RPMI8226 (cell line): ENCODE measurements around the gene PCDHB15.
"Not testable (repeated sequence)": the region's sequence is repeated elsewhere in the genome, so short reads cannot be mapped to it uniquely, and the experiment has no call there.

ENCODE experiments used
- DNase-seq: peaks from one replicate; pipeline ENCODE4 v3.0.0-alpha.2; 2015

PCDHB15 gene

DNA sequence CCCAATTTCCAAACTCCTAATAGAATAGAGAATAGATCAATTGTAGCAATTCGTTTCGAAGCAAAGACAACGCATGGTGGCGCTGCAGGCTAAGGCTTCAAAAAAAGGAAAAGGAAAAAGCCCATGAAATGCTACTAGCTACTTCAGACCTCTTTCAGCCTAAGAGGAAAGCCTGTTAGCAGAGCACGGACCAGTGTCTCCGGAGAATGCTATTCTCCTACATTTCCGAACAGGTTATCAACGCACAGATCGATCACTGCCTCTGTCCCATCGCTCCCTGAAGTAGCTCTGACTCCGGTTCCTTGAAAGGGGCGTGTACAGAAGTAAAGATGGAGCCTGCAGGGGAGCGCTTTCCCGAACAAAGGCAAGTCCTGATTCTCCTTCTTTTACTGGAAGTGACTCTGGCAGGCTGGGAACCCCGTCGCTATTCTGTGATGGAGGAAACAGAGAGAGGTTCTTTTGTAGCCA, at the start of gene PCDHB15:
Gene PCDHB15, plus strand, starts transcription at position 146 of the 468 bp plus-strand sequence. Its CDS starts 184 bp downstream, at position 330.
- peak; percentile 18 for DNase-seq

DNA sequence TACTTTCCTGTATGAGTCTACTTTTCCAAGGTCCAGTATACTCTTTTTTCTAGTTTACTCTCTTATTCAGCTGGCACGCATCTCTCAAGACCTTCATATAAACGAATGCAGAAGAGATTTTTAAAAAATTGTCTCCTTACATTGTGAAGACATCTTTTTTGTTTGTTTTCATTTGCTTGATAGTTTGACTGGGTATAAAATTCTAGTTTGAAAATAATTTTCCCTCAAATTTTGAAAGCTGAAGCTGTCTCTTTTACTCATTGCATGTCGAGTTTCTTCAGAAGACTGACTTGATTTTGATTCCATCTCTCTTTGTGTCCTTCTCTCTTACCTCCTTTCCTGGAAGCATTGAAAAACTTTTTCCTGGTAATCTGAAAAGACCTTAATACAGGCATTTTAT, 48.8 kb upstream of the PCDHB15 start:
- DNase-seq = no peak

DNA sequence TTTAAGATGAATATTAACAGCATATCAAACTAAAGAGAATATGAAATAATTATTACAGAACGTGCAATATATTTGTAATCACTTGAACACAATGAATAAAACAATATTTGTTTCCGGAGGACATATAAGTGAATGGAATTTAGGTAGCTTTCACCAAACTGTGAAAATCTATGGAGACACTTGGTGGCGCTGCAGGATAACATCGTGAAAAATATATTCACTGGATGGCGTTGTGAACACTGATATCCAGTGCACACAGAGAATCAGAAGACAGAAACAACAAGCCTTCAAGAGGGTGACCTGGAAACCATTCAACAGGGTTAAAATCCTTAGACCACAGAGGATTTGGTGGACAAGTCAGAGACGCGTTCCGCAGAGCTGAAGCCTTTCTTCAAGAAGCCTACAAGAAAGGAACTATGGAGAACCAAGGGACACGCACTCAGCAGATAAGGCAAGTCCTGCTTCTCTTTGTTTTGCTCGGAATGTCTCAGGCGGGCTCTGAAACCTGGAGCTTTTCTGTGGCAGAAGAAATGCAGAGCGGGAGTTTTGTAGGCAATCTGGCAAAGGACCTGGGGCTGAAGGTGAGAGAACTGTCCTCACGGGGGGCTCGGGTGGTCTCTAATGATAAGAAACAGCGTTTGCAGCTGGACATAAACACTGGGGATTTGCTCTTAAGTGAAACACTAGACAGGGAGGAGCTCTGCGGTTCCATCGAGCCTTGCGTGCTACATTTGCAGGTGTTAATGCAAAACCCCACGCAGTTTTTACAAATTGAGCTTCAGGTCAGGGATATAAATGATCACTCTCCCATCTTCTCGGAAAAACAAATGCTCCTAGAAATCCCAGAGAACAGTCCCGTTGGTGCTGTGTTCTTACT, 45.6 kb upstream of the PCDHB15 start, which contains the start of gene PCDHB11:
Gene PCDHB11, plus strand, starts transcription at position 269 of the 877 bp plus-strand sequence. Its CDS starts 148 bp downstream, at position 417.
- DNase-seq = peak; percentile 19

DNA sequence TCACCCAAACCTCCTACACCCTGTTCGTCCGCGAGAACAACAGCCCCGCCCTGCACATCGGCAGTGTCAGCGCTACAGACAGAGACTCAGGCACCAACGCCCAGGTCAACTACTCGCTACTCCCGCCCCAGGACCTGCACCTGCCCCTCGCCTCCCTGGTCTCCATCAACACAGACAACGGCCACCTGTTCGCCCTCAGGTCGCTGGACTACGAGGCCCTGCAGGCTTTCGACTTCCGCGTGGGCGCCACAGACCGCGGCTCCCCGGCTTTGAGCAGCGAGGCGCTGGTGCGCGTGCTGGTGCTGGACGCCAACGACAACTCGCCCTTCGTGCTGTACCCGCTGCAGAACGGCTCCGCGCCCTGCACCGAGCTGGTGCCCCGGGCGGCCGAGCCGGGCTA, 44.1 kb upstream of the PCDHB15 start:
- DNase-seq = not testable (repeated sequence)

DNA sequence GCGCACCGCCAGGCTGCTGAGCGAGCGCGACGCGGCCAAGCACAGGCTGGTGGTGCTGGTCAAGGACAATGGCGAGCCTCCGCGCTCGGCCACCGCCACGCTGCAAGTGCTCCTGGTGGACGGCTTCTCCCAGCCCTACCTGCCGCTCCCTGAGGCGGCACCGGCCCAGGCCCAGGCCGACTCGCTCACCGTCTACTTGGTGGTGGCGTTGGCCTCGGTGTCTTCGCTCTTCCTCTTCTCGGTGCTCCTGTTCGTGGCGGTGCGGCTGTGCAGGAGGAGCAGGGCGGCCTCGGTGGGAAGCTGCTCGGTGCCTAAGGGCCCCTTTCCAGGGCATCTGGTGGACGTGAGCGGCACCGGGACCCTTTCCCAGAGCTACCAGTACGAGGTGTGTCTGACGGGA, 43.5 kb upstream of the PCDHB15 start:
- not testable (repeated sequence) for DNase-seq

DNA sequence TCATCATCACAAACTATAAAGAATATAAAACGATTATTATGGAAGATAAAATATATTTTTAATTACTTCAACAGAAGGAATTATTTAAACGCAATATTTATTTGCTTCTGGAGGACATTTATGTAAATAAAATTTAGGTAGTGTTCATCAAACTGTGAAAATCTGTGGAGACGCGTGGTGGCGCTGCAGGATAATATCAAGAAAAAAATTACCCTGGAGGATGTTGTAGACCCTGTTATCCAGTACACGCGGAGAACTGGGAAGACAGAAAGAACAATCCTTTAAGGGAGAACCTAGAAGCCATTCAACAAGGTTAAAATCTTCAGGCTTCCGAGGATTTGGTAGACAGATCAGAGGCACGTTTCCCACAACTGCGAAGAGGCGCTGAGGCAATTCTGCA, 36.7 kb upstream of the PCDHB15 start, which contains the start of gene PCDHB12:
Gene PCDHB12, plus strand, starts transcription at position 242 of the 400 bp plus-strand sequence. CDS start 189 bp downstream, outside the sequence.
- DNase-seq = no peak

DNA sequence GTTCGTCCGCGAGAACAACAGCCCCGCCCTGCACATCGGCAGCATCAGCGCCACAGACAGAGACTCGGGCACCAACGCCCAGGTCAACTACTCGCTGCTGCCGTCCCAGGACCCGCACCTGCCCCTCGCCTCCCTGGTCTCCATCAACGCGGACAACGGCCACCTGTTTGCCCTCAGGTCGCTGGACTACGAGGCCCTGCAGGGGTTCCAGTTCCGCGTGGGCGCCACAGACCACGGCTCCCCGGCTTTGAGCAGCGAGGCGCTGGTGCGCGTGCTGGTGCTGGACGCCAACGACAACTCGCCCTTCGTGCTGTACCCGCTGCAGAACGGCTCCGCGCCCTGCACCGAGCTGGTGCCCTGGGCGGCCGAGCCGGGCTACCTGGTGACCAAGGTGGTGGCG, 34.9 kb upstream of the PCDHB15 start:
- DNase-seq = not testable (repeated sequence)

DNA sequence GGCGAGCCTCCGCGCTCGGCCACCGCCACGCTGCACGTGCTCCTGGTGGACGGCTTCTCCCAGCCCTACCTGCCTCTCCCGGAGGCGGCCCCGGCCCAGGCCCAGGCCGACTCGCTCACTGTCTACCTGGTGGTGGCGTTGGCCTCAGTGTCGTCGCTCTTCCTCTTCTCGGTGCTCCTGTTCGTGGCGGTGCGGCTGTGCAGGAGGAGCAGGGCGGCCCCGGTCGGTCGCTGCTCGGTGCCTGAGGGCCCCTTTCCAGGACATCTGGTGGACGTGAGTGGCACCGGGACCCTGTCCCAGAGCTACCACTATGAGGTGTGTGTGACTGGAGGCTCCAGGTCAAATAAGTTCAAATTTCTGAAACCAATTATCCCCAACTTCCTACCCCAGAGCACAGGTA, 34.3 kb upstream of the PCDHB15 start:
- not testable (repeated sequence) for DNase-seq

DNA sequence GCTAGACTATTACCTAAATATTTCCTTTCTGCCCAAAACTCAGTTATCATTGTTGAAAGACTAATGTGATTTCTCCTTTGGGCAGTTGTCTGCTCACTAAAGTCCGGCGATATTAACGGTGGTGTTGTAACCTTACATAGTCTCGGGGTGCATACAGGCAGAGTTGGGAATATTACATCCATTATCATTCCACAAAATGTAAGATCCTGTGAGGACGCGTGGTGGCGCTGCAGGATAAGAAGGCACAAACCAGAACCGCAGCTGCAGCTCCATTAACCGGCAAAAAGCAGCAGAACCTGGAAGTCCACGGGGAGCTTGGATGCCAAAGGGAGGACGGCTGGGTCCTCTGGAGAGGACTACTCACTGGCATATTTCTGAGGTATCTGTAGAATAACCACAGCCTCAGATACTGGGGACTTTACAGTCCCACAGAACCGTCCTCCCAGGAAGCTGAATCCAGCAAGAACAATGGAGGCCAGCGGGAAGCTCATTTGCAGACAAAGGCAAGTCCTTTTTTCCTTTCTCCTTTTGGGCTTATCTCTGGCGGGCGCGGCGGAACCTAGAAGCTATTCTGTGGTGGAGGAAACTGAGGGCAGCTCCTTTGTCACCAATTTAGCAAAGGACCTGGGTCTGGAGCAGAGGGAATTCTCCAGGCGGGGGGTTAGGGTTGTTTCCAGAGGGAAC, 31.4 kb upstream of the PCDHB15 start, which contains the start of gene PCDHB13:
Gene PCDHB13, plus strand, starts transcription at position 264 of the 684 bp plus-strand sequence. Its CDS starts 205 bp downstream, at position 469.
- DNase-seq = peak; percentile 15

DNA sequence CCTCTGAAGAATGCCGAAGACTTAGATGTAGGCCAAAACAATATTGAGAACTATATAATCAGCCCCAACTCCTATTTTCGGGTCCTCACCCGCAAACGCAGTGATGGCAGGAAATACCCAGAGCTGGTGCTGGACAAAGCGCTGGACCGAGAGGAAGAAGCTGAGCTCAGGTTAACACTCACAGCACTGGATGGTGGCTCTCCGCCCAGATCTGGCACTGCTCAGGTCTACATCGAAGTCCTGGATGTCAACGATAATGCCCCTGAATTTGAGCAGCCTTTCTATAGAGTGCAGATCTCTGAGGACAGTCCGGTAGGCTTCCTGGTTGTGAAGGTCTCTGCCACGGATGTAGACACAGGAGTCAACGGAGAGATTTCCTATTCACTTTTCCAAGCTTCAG, 30.6 kb upstream of the PCDHB15 start:
- not testable (repeated sequence) for DNase-seq

DNA sequence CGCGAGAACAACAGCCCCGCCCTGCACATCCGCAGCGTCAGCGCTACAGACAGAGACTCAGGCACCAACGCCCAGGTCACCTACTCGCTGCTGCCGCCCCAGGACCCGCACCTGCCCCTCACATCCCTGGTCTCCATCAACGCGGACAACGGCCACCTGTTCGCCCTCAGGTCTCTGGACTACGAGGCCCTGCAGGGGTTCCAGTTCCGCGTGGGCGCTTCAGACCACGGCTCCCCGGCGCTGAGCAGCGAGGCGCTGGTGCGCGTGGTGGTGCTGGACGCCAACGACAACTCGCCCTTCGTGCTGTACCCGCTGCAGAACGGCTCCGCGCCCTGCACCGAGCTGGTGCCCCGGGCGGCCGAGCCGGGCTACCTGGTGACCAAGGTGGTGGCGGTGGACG, 29.7 kb upstream of the PCDHB15 start:
- DNase-seq = not testable (repeated sequence)

DNA sequence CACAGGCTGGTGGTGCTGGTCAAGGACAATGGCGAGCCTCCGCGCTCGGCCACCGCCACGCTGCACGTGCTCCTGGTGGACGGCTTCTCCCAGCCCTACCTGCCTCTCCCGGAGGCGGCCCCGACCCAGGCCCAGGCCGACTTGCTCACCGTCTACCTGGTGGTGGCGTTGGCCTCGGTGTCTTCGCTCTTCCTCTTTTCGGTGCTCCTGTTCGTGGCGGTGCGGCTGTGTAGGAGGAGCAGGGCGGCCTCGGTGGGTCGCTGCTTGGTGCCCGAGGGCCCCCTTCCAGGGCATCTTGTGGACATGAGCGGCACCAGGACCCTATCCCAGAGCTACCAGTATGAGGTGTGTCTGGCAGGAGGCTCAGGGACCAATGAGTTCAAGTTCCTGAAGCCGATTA, 29.2 kb upstream of the PCDHB15 start:
- DNase-seq = not testable (repeated sequence)

DNA sequence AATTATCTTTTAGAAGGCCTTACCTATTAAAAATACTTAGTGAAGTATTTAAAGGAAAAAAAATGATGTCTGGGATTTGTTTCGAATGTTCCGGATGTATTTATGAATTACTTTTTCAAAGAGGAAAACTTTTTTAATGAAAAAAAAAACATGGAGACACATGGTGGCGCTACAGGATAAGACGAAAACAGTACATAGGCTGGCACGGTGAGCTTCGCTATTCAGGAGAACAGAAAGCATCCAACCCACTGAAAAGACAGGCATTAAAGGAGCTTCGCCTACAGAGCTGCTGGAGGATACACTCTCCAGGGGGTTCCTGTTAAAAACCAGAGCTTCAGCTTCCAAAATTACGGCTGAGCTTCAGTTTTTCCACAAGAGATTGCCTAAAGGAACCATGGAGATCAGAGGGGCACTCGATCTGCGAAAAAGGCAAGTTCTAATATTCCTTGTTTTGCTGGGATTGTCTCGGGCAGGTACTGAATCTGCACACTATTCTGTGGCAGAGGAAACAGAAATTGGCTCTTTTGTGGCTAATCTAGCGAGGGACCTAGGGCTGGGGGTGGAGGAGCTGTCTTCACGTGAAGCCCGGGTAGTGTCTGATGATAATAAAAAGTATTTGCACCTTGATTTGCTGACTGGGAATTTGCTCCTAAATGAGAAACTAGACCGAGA, 21.9 kb upstream of the PCDHB15 start, which contains the start of gene PCDHB14:
Gene PCDHB14, plus strand, starts transcription at position 232 of the 672 bp plus-strand sequence. Its CDS starts 163 bp downstream, at position 395.
- peak; percentile 33 for DNase-seq

DNA sequence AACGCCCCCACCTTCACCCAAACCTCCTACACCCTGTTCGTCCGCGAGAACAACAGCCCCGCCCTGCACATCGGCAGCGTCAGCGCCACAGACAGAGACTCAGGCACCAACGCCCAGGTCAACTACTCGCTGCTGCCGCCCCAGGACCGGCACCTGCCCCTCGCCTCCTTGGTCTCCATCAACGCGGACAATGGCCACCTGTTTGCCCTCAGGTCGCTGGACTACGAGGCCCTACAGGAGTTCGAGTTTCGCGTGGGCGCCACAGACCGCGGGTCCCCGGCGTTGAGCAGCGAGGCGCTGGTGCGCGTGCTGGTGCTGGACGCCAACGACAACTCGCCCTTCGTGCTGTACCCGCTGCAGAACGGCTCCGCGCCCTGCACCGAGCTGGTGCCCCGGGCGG, 20.4 kb upstream of the PCDHB15 start:
- DNase-seq = not testable (repeated sequence)

DNA sequence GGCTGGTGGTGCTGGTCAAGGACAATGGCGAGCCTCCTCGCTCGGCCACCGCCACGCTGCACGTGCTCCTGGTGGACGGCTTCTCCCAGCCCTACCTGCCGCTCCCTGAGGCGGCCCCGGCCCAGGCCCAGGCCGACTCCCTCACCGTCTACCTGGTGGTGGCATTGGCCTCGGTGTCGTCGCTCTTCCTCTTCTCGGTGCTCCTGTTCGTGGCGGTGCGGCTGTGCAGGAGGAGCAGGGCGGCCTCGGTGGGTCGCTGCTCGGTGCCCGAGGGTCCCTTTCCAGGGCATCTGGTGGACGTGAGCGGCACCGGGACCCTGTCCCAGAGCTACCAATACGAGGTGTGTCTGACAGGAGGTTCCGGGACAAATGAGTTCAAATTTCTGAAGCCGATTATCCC, 19.8 kb upstream of the PCDHB15 start:
- DNase-seq = not testable (repeated sequence)

DNA sequence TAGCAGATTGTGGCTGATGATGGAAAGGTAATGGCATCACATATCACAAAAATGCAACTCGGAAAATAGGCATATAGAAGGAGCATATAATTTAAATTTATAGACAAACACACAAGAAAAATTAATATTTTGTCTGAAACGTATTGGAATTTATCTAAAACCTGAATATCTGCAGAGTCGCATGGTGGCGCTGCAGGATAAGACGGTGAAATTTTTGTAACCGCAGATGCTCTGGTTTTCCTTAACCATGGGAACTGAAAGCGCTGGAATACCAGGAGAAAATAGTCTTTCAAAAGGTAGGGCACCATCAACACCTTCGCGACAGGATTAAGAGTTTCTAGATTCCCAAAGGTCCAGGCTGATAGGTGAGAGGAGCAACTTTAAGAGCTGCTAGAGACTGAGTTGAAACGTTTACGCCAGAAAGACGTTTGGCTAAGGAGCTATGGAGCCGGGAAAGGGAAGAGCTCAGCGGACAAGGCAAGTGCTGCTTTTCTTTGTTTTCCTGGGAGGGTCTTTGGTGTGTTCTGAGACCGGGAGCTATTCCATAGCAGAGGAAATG, 11.0 kb upstream of the PCDHB15 start:
- DNase-seq = no peak

DNA sequence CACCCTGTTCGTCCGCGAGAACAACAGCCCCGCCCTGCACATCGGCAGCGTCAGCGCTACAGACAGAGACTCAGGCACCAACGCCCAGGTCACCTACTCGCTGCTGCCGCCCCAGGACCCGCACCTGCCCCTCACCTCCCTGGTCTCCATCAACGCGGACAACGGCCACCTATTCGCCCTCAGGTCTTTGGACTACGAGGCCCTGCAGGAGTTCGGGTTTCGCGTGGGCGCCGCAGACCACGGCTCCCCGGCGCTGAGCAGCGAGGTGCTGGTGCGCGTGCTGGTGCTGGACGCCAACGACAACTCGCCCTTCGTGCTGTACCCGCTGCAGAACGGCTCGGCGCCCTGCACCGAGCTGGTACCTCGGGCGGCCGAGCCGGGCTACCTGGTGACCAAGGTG, 9.3 kb upstream of the PCDHB15 start:
- not testable (repeated sequence) for DNase-seq

DNA sequence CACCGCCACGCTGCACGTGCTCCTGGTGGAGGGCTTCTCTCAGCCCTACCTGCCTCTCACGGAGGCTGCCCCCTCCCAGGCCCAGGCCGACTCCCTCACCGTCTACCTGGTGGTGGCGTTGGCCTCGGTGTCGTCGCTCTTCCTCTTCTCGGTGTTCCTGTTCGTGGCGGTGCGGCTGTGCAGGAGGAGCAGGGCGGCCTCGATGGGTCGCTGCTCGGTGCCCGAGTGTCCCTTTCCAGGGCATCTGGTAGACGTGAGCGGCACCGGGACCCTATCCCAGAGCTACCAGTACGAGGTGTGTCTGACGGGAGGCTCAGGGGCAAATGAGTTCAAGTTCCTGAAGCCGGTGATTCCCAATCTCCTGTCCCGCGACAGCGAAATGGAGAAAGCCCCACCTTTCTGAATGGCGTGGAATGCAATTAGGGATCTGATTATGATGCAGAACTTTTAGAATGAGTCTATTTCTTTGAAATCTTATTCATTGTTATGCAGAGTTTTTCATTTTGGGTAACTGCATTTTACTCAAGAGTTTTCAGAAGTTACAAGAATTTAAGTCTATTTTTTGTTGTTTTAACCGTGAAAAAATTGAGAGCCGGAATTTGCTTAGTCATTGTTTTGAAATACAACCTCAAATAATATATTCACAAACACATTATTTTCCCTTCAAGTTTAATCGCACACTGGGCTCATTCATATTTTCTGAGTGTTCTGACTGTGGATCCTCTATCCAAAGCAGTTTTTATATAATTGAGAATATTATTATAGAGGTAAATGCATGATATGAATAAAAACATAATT, 8.5 kb upstream of the PCDHB15 start:
- no peak for DNase-seq

DNA sequence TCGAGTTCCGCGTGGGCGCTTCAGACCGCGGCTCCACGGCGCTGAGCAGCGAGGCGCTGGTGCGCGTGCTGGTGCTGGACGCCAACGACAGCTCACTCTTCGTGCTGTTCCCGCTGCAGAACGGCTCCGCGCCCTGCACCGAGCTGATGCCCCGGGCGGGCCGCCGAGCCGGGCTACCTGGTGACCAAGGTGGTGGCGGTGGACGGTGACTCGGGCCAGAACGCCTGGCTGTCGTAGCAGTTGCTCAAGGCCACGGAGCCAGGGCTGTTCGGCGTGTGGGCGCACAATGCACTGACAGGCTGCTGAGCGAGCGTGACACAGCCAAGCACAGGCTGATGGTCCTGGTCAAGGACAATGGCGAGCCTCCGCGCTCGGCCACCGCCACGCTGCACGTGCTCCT, 3.7 kb upstream of the PCDHB15 start:
- no peak for DNase-seq

DNA sequence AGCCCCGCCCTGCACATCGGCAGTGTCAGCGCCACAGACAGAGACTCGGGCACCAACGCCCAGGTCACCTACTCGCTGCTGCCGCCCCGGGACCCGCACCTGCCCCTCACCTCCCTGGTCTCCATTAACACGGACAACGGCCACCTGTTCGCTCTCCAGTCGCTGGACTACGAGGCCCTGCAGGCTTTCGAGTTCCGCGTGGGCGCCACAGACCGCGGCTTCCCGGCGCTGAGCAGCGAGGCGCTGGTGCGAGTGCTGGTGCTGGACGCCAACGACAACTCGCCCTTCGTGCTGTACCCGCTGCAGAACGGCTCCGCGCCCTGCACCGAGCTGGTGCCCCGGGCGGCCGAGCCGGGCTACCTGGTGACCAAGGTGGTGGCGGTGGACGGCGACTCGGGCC, 1.8 kb downstream of the PCDHB15 start:
- DNase-seq = not testable (repeated sequence)

DNA sequence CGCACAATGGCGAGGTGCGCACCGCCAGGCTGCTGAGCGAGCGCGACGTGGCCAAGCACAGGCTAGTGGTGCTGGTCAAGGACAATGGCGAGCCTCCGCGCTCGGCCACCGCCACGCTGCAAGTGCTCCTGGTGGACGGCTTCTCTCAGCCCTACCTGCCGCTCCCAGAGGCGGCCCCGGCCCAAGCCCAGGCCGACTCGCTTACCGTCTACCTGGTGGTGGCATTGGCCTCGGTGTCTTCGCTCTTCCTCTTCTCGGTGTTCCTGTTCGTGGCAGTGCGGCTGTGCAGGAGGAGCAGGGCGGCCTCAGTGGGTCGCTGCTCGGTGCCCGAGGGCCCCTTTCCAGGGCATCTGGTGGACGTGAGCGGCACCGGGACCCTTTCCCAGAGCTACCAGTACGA, 2.2 kb downstream of the PCDHB15 start:
- not testable (repeated sequence) for DNase-seq
